OCI-LY7 (cell line): ENCODE data around the gene LRRC2.

Experiments used
- CTCF ChIP-seq: fragments of 200-600 bp; sonication (generic); conservative IDR thresholded peaks from 2 replicates; pipeline ENCODE4 v1.5.1; 2014; ENCODE audit warnings: mild to moderate bottlenecking, antibody characterized with exemption, low read length, moderate library complexity, mixed read lengths
- EZH2phosphoT487 ChIP-seq: fragments of 200-600 bp; sonication (generic); IDR thresholded peaks from 2 replicates; pipeline ENCODE4 v1.6.1; 2018; ENCODE audit warnings: low read depth, borderline replicate concordance, mild to moderate bottlenecking, mixed run types, antibody characterized with exemption, low read length, moderate library complexity, mixed read lengths

GRCh38 chr3:46584598-46585467 is 18.7 kb upstream of the LRRC2 start:
- TF ChIP-seq CTCF (no peak), EZH2phosphoT487 (no peak)
